HG02885 (cell line): ENCODE results near the gene FIGNL2.

Experiments used
- ATAC-seq: cut with Tn5 transposase; IDR thresholded peaks from one replicate; pipeline ENCODE4 v1.9.1; 2021; ENCODE audit warnings: mild to moderate bottlenecking; ENCODE audit not compliant: unreplicated experiment, poor library complexity

Gene FIGNL2

GRCh38 chr12:51777973-51778372 is 70.5 kb downstream of the FIGNL2 start:
- ATAC-seq, result no peak

GRCh38 chr12:51777457-51777856 is 71.1 kb downstream of the FIGNL2 start:
- no peak for ATAC-seq

DNA sequence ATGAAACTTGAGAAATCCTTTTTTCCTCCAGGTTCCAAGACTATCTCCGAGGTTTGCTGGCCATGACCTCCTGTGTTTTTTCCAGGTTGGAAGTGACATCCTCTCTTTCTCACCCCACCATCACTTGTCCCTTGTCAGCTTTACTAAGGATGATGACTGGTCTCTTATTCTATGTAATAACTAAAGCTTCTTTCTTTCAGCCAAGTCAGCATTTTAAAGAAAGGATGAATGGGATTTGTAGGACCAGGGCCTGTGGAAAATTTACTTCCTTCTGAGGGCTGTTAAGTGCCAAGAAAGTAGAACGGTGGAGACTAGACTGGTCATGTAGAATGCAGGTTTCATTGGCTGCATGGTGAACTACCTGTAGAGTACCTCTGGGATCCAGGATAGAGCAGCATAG is 73.6 kb downstream of the FIGNL2 start:
- ATAC-seq, result no peak

DNA sequence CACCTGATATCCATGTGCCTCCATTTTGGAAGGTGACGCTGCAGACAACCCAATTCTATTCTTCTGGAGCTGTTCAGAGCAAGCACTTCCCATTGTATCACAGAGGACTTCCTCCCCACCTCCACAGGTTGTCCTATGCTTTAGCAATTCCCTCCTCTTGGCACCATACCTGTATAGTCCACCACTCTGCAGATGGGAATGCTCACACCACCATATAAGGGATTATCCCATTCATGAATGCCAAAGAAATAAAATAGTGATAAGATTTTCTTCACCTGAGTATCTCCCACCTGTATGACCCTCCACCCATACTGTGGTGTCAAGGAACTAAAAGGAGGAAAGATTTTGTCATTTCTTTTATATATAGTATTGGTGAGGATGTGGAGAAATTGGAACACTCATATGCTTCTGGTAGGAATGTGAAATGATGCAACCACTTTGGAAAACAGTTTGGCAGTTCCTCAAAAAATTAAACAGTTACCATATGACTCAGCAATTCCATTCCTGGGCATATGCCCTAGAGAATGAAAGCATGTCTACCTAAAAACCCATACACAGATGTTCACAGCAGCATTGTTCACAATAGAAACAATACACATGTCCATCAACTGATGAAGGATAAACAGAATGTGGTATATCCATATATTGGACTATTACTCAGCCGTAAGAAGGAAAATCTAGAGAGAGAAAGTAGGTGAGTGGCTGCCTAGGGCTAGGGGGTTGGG is 75.2 kb downstream of the FIGNL2 start:
- no peak for ATAC-seq

GRCh38 chr12:51771008-51771407 is 77.5 kb downstream of the FIGNL2 start:
- no peak for ATAC-seq
